Endothelial cell of umbilical vein (primary cell): ENCODE measurements around the gene LPAR1. TPM values are rescaled to one million over a fixed set of nuclear protein-coding genes. Genes with fewer than 3 reads are reported as not detected.

ENCODE experiments used
- BruUV-seq: library from RNA; stranded (reverse); fragments of 400-500 nt; replicated peaks from 2 replicates; lab custom pipeline; 2021; lab: Mats Ljungman, UMichigan
- CTCF ChIA-PET: fragments of 300-600, 350-600 bp; sonication (Branson Sonifier 250); formaldehyde crosslinking; loops from one replicate; lab custom pipeline; 2021; ENCODE audit warnings: antibody characterized with exemption, inconsistent platforms; lab: Charles Lee
- POLR2A ChIA-PET: fragments of 300-600, 350-600 bp; sonication (Branson Sonifier 250); formaldehyde crosslinking; loops from one replicate; lab custom pipeline; 2021; ENCODE audit warnings: antibody characterized with exemption, inconsistent platforms; lab: Charles Lee
- DNase-seq: peaks from one replicate; pipeline ENCODE4 v3.0.0-alpha.2; 2011; ENCODE audit warnings: low read depth, low spot score
- FAIRE-seq: peaks from 2 replicates; lab custom pipeline; 2011; peaks lifted over from hg19 to GRCh38; lab: Jason Lieb, UNC
- H2AFZ ChIP-seq: 2 replicates; pipeline ENCODE4 v1.6.0; 2012; ENCODE audit warnings: low read depth, low read length, control low read depth, inconsistent platforms
- H3K27ac ChIP-seq: 2 replicates; pipeline ENCODE4 v1.5.1; 2011; ENCODE audit warnings: low read depth, mild to moderate bottlenecking, control low read depth, low read length, moderate library complexity; ENCODE audit not compliant: insufficient read depth
- H3K27me3 ChIP-seq, 2 experiments: 2 replicates each; pipeline versions ENCODE4 v1.6.0 to v1.6.1; 2011; ENCODE audit warnings: low read length in 2 of 2, mixed read lengths in 1 of 2; ENCODE audit not compliant: control insufficient read depth in 2 of 2, insufficient read depth in 2 of 2
- H3K36me3 ChIP-seq, 2 experiments: 2 replicates in 1 of 2; 3 replicates in 1 of 2; pipeline ENCODE4 v1.5.1; 2011; ENCODE audit warnings: low read length in 2 of 2, mild to moderate bottlenecking in 1 of 2, moderate library complexity in 1 of 2; ENCODE audit not compliant: control insufficient read depth in 2 of 2, insufficient read depth in 2 of 2; ENCODE audit errors: extremely low read depth in 1 of 2
- H3K4me1 ChIP-seq: 3 replicates; pipeline ENCODE4 v1.5.1; 2011; ENCODE audit warnings: mild to moderate bottlenecking, low read length; ENCODE audit not compliant: control insufficient read depth, insufficient read depth; ENCODE audit errors: extremely low read depth
- H3K4me2 ChIP-seq: 2 replicates; pipeline ENCODE4 v1.6.1; 2011; ENCODE audit warnings: low read length, control low read depth, mixed read lengths; ENCODE audit not compliant: insufficient read depth
- H3K4me3 ChIP-seq, 3 experiments: fragments of 200-600 bp in 1 of 3; sonication (generic), shearing (Covaris generic) in 1 of 3; replicated peaks in 1 of 3; 2 replicates each; pipeline ENCODE4 v1.5.1; 2011 to 2016; ENCODE audit warnings: control low read depth in 3 of 3, low read length in 3 of 3, mild to moderate bottlenecking in 2 of 3, inconsistent platforms in 1 of 3, low read depth in 1 of 3, moderate library complexity in 1 of 3; ENCODE audit not compliant: insufficient read depth in 1 of 3
- H3K79me2 ChIP-seq: 2 replicates; pipeline ENCODE4 v1.6.0; 2012; ENCODE audit warnings: low read length, inconsistent platforms; ENCODE audit not compliant: control insufficient read depth, insufficient read depth
- H3K9ac ChIP-seq: replicated peaks from 2 replicates; pipeline ENCODE3; 2011; ENCODE audit warnings: low read length, control low read depth; ENCODE audit not compliant: insufficient read depth; ENCODE audit errors: extremely low read depth
- H3K9me1 ChIP-seq: replicated peaks from 3 replicates; pipeline ENCODE4 v1.6.0; 2011; ENCODE audit warnings: mild to moderate bottlenecking, low read length; ENCODE audit not compliant: control insufficient read depth, insufficient read depth; ENCODE audit errors: extremely low read depth
- H3K9me3 ChIP-seq: replicated peaks from 2 replicates; pipeline ENCODE4 v1.5.1; 2012; ENCODE audit warnings: low read length, inconsistent platforms; ENCODE audit not compliant: control insufficient read depth, insufficient read depth
- H4K20me1 ChIP-seq: replicated peaks from 2 replicates; pipeline ENCODE3; 2011; ENCODE audit warnings: mild to moderate bottlenecking, low read length; ENCODE audit not compliant: control insufficient read depth, insufficient read depth; ENCODE audit errors: extremely low read depth
- CTCF ChIP-seq, 2 donors: IDR thresholded peaks; 1 replicate in 1 of 2; 2 replicates in 1 of 2; pipeline ENCODE4 v1.5.1; 2011; ENCODE audit warnings: low read length in 2 of 2, mild to moderate bottlenecking in 2 of 2, moderate library complexity in 2 of 2, control low read depth in 1 of 2, inconsistent platforms in 1 of 2, low read depth in 1 of 2; ENCODE audit not compliant: insufficient read depth in 1 of 2; ENCODE audit errors: extremely low read depth in 1 of 2
- EZH2 ChIP-seq: IDR thresholded peaks from 2 replicates; pipeline ENCODE4 v1.6.1; 2012; ENCODE audit warnings: borderline replicate concordance, low read depth, mild to moderate bottlenecking, moderate library complexity, low read length, inconsistent platforms; ENCODE audit not compliant: severe bottlenecking
- FOS ChIP-seq: IDR thresholded peaks from 2 replicates; pipeline ENCODE4 v1.6.1; 2011; ENCODE audit warnings: mild to moderate bottlenecking, low read length, moderate library complexity, borderline replicate concordance; ENCODE audit not compliant: insufficient read depth
- GATA2 ChIP-seq: IDR thresholded peaks from 2 replicates; pipeline ENCODE4 v1.7.0; 2011; ENCODE audit warnings: low read depth, mild to moderate bottlenecking, moderate library complexity, mixed read lengths, low read length; ENCODE audit not compliant: insufficient read length, insufficient read depth
- MAX ChIP-seq: IDR thresholded peaks from 2 replicates; pipeline ENCODE4 v1.6.1; 2011; ENCODE audit not compliant: insufficient read depth, insufficient read length
- MYC ChIP-seq: IDR thresholded peaks from one replicate; pipeline ENCODE4 v1.6.1; 2011; ENCODE audit warnings: mild to moderate bottlenecking, low read depth, low read length
- POLR2AphosphoS5 ChIP-seq: IDR thresholded peaks from 2 replicates; pipeline ENCODE4 v1.6.1; 2012; ENCODE audit warnings: low read depth, mild to moderate bottlenecking, control low read depth, low read length, moderate library complexity; ENCODE audit not compliant: insufficient read depth
- dilution Hi-C: fragments of 300-500 bp; cut with MboI; formaldehyde crosslinking; loops from one replicate; pipeline ENCODE4 v1.15.0; 2019; ENCODE audit warnings: low sequenced_read_pairs; ENCODE audit not compliant: extremely low pct_ligation_motif_present
- intact Hi-C: fragments of 100-400 bp; cut with micrococcal nuclease; formaldehyde crosslinking; loops from one replicate; pipeline ENCODE4 v1.10.0; 2022
- polyA plus RNA-seq, 4 experiments: library from polyadenylated mRNA; depleted of rRNA in 3 of 4; stranded (reverse) in 3 of 4; unstranded in 1 of 4; fragments of >200 nt; gene quantifications; 2 replicates each; pipeline versions ENCODE4 v1.2.1 to v1.2.3, GENCODE V29; 2011 to 2012; ENCODE audit warnings: missing spikeins in 1 of 4
- total RNA-seq: library from RNA; stranded (reverse); gene quantifications from 2 replicates; pipeline ENCODE4 v1.2.3, GENCODE V29; 2021

LPAR1 gene
- total and polyA plus RNA-seq, 2 donors (not counting 3 experiments of a cell fraction or from before 2014, with no cell fraction given) = 0.88 to 3.0 TPM

GRCh38 chr9:111036946-111037345, 1.3 kb downstream of the LPAR1 start:
- Histone ChIP-seq H3K27me3 (peaks cover 23 to 28% of the 10 kb centered on the region in 2 experiments), H3K4me1 (peaks cover 21% of the 10 kb centered on the region), H3K9me1 (no peaks in the 10 kb centered on the region), H2AFZ (no peak overlapping the region), H3K9me3 (no peaks in the 10 kb centered on the region), H3K79me2 (no peaks in the 10 kb centered on the region), H4K20me1 (no peaks in the 10 kb centered on the region), H3K27ac (no peak overlapping the region), H3K4me3 (peak overlapping the region in 1 of 3 experiments; percentile 61), H3K36me3 (no peaks in the 10 kb centered on the region), H3K4me2 (peak overlapping the region; percentile 61), H3K9ac (no peak overlapping the region)
- BruUV-seq = no TSS peak
- FAIRE-seq (no peak), DNase-seq (no peak)
- ChIA-PET CTCF (interaction anchor here (0.8 to 2.5 kb wide), 4 partner anchors 9 to 263 kb away, joined by 3 to 9 read pairs (median 4); no protein-coding TSS in a partner anchor), POLR2A (no interaction called here)
- no peak for TF ChIP-seq GATA2
- TF ChIP-seq EZH2 = no peak
- no peak for TF ChIP-seq FOS
- no peak for TF ChIP-seq MYC
- TF ChIP-seq CTCF (IDR thresholded peaks at IDR 0.05; ENCODE audit: extremely low read depth in 1 of 2, insufficient read depth in 1 of 2, low read depth in 1 of 2, low read length in 2 of 2) = no peak
- TF ChIP-seq POLR2AphosphoS5 = no peak
- TF ChIP-seq MAX = no peak
- dilution Hi-C loops = no loop called here
- intact Hi-C loops = loop anchor here (5.0 kb wide), 4 partner anchors 105 to 400 kb away; no protein-coding TSS in a partner anchor
